Left renal cortex interstitium (tissue), 4 donors: ENCODE measurements around the gene PAXIP1. TPM values are rescaled to one million over a fixed set of nuclear protein-coding genes. Genes with fewer than 3 reads are reported as not detected.
"Not testable (repeated sequence)": the region's sequence is repeated elsewhere in the genome, so short reads cannot be mapped to it uniquely, and the experiment has no call there.

Experiments used
- DNase-seq, 4 donors: peaks; one replicate each; pipeline ENCODE4 v3.0.0-alpha.2; 2013; ENCODE audit warnings: low read depth in 4 of 4, low spot score in 2 of 4, missing footprints in 1 of 4
- polyA plus RNA-seq, 4 donors: library from polyadenylated mRNA; unstranded; fragments of 120-200 nt; gene quantifications; one replicate each; pipeline ENCODE4 v1.2.1, GENCODE V29; 2013; ENCODE audit not compliant: insufficient read length in 4 of 4

PAXIP1 gene
- polyA plus RNA-seq, 4 donors = 18.8 to 24.4 (median 21.5) TPM

GRCh38 chr7:154946166-154946565, 56.8 kb downstream of the PAXIP1 start:
- DNase-seq = no peak

DNA sequence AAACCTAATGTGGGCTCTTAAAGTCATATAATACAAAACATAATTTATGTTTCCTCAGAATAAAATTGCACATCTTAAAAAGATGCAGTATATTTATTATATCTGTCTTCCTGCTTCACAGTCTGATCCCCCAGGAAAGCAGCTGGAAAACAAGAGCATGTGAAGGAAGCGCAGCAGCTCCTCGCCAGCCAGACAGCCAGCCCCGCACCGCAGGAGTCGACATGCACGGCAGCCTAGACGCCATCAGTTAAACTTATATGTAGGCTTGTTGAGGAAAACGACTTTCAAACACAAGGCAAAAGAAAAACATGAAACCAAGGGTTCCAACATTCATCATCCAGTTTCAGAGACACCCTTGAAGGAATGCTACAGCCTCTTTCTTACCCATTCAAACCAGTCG, 59.0 kb downstream of the PAXIP1 start:
- DNase-seq = no peak

DNA sequence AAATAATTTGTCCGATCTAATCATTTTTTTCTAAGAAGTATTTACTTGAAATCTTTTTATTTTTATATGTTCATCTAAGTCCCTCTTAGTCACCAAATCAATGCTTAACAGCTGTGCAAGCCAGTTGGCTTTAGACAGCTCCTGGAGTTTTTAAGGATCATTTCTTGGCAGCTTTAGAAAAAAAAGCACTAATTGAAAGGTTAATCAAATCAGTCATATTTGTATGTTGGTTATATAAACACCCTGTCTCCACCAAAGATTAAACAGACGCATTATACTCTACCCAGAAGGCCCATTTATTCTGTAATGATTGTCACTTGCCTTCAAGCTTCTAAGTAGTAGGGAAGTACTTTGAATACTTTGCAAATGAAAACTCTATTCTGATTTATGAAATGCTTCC, 60.2 kb downstream of the PAXIP1 start:
- no peak for DNase-seq

DNA sequence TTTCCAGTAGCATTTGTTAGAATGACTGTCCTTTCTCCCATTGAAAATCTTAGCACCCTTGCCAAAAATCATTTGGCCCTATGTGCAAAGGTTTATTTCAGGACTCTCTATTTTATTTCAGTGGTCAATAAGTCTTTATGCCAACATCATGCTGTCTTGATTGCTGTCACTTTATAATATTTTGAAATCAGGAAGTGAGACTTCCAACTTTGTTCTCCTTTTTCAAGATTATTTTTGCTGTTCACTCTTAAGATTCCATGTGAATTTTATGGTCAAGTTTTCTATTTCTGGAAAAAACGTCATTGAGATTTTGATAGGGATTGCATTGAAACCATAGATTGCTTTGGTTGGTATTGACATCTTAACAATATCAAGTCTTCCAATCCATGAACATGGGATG, 65.1 kb downstream of the PAXIP1 start:
- no peak for DNase-seq

DNA sequence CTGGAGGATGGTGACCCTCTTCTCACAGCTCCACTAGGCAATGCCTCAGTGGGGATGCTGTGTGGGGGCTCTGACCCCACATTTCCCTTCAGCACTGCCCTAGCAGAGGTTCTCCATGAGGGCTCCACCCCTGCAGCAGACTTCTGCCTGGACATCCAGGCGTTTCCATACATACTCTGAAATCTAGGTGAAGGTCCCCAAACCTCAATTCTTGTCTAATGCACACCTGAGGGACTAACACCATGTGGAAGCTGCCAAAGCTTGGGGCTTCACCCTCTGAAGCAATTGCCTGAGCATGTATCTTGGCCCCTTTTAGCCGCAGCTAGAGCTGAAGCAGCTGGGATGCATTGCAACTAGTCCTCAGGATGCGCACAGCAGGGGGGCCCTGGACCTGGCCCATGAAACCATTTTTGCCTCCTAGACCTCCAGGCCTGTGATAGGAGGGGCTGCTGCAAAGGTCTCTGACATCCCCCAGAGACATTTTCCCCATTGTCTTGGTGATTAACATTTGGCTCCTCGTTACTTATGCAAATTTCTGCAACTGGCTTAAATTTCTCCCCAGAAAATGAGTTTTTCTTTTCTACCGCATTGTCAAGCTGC, 68.5 kb downstream of the PAXIP1 start:
- DNase-seq = not testable (repeated sequence)

DNA sequence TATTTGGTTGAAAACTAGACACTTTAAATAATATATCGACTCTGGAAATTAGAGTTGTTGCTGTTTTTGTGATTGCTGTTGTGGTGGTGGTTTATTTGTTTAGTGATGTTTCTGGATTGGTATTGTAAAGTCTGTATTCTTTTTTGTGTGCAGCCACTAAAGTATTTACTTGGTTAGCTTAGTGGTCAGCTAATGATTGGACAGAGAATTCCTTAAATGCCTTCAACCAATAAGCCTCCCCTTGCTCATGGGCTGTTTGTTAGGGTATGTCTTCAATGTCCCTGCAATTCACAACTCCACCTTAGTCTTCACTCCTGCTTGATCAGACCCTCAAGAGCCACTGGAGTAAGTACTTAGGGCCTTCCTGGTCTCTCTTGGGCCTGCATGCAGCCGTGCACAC, 71.0 kb downstream of the PAXIP1 start:
- DNase-seq = no peak

DNA sequence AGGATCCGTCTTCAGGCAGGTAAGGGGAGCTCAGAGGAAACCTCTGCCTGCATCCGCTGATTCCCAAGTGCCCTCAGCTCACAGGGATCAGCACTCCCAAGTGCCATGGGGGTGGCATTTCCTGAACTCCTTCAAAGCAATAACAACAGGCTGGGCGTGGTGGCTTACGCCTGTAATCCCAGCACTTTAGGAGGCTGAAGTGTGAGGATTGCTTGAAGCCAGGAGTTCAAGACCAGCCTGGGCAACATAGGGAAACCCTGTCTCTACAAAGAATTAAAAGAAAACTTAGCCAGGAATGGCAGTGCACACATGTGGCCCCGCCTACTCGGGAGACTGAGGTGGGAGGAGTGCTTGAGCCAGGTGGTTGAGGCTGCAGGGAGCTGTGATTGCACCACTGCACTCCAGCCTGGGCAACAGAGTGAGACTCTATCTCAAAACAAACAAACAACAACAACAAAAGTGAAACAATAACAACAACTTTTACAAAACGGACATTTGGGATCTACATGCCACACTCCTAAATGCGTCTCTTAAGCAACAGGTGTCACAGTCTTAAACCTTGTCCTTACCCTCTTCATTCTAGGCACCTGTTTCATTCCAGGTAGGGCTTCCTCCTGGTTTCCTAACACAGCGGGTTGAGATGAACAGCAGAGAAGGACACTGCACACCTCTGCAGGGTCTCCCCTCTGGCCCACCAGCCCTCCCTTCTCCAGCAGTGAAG, 73.8 kb downstream of the PAXIP1 start:
- no peak for DNase-seq

- peak; percentile 90 to 99 (median 94) for DNase-seq
Measured at GRCh38 chr7:154928136-154929005, 74.6 kb downstream of the PAXIP1 start.

DNA sequence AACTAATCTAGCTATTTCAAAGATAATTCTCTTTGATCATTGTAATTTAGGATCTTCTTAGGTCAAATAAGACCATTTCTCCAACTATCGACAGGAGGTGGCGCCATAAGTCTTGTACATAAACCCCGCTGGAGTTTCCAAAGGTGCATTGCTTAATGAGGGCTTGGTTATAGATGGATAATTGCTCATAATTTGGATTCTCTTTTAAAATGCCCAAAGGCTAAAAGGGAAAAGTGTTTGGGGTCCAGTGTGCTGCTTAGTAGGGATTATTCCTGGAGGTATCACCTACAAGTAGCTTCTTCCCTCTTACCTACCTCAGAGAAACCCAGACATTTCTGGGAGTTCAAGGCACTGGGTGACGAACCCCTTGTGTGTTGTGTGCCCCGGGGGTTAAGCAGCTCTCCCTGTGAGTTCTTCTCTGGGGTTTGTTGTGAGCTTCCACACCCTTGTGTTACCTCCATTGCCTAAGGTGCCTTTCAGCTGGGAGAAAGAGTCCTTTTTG, 75.2 kb downstream of the PAXIP1 start:
- peak; percentile 65 to 82 (median 69) for DNase-seq

DNA sequence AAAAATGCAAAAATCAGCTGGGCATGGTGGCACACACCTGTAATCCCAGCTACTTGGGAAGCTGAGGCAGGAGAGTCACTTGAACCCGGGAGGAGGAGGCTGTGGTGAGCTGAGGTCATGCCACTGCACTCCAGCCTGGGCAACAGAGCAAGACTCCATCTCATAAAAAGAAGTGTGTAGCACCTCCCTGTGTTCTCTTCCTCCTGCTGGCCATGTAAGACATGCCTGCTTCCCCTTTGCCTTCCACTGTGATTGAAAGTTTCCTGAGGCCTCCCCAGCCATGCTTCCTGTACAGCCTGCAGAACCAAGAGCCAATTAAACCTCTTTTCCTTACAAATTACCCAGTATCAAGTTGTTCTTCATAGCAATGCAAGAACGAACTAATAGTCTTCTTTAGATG, 80.5 kb downstream of the PAXIP1 start:
- not testable (repeated sequence) for DNase-seq

DNA sequence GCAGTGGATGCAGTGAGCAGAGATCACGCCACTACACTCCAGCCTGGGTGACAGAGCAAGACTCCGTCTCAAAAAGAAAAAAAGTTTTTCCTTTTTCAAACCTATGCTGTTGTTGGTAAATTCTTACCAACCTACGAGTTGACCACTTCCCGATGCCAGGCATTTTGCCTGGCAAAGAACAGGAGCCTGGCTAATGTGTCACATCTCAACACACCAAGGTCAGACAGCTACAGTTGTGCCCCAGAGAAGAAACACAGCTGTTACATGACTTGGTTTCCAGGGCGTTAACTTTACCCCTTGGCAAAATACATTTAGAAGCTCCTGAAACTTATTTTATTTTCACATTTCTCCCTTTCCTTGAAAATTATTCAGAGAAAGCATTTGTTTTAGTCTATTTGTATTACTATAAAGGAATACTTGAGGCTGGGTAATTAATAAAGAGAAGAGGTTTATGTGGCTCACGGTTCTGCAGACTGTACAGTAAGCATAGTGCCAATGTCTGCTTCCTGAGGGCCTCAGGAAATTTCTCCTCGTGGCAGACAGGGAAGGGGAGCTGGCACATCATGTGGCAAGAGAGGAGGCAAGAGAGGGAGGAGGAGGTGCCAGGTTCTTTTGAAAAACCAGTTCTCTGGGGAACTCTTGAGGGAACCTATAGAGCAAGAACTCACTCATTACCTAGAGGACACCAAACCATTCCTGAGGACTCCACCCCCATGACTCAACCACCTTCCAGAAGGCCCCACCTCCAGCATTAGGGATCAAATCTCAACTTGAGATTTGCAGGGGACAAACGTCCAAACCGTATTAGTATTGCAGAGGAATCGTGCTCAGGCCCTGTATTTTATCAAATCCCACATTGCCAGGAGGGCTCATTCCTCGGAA, 83.3 kb downstream of the PAXIP1 start:
- no peak for DNase-seq

DNA sequence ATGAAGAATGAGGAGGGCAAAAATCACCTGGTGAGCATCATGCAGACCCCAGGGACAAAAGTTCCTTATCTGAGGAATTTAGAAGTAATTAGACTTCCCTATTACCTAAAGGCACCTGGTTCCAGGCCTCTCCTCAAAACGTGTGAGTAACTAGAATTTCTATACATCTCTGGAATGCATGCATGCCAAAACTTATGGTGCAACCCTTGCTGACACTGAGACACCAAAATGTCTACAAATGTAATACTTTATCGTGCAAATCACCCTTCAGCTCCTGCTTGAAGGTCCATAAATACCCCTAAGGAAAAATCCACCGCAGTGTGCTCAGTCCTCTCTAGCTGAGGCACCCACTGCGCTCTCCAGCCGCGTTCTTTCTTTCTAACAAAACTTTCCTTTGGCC, 84.2 kb downstream of the PAXIP1 start:
- no peak for DNase-seq

- DNase-seq = no peak
Measured at GRCh38 chr7:154918266-154918665, 84.7 kb downstream of the PAXIP1 start.

GRCh38 chr7:154917808-154918160, 85.1 kb downstream of the PAXIP1 start:
- DNase-seq = no peak

DNA sequence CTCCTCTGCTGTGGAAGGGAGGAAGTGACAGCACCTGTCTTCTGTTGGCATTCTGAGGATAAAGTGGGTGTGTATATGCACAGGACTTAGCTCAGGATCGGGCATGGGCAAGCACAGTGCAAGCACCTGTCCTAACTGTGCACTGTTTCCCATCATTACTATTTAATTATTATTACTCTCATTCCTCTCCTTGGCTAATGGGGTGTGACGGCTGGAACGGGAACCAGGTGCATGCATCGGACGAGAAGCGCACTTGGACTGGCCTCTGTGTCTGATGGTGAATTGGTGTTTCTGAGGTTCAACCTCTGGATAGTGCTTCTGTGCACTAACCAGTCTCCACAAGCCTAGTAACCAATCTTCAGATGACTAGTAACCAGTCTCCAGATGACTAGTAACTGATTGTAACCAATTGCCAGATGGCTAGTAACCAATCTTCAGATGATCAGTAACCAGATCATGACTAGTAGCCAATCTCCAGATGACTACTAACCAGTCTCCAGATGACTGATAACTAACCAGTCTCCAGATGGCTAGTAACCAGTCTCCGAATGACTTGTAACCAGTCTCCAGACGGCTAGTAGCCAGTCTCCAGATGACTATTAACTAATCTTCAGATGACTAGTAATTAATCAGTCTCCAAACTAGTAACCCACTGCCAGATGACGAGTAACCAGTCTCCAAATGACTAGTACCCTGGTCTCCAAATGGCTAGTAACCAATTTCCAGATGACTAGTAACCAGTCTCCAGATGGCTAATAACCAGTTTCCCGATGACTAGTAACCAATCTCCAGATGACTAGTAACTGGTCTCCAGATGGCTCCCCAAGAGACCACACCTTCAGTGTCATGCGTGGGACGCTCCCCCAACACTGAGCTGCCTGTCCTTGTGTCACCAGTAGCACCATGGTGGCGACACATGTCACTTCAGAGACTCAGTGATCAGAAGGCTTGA, 85.8 kb downstream of the PAXIP1 start:
- DNase-seq = no peak

DNA sequence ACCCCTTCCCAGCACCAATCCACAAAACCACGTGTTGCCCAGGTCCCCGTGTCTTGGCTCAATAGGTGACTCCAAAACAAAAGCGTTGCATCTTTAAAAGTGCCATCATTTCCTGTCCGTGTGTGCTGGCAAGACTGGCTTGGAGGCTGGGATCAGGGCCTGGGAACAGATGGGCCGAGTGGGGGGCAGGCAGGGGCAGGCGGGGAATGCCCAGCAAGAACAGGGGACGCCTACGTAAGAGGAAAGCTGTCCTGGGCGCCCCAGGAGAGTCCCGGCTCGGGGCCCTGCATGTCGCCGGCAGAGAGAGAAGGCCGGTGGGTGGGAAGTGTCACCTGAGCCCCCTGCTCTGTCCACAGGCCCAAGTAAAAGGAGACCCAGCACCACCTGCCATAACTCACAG, 86.5 kb downstream of the PAXIP1 start:
- DNase-seq = no peak

- no peak for DNase-seq
Measured at GRCh38 chr7:154915600-154915999, 87.3 kb downstream of the PAXIP1 start.

GRCh38 chr7:154914996-154915380, 87.9 kb downstream of the PAXIP1 start:
- DNase-seq = no peak

DNA sequence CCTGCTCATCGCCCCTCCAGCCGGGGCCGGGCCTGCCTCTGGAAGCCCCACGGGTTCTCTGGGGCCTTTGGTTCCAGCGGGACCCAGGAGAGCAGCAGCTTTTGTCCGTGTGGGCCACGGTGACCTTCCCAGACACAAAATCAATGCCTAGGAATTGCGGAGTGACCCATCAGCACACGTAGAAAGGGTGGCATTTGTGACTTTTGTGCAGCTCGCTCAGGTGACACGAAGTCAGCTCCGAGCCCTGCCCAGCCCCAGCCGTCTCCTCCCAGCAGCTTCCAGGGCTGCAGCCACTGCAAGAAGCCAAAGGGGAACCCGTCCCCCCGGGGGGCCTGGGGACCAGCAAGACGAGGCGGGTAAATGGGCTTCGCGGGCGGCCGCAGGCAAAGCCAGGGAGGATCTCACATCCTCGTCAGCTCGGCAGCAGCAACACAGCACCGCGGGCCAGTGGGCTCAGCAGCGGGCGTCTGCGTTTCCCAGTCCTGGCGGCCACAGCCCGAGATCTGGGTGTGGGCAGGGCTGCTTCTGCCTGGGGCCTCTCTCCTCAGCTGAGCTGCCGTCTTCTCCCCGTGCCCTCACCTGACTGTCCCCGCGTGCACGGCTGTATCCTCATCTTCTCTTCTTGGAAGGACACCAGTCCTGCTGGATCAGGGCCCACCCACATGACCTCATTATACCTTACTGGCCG, 88.5 kb downstream of the PAXIP1 start:
- DNase-seq = no peak
